Lung (tissue), 12 donors: Measurements from ENCODE around the gene CPNE1. TPM values are rescaled to one million over a fixed set of nuclear protein-coding genes. Genes with fewer than 3 reads are reported as not detected.

Experiments used
- ATAC-seq: fragments of 200-7000 bp; cut with Tn5 transposase; one replicate; pipeline ENCODE4 v1.9.1; 2020; ENCODE audit warnings: moderate number of reproducible peaks; ENCODE audit not compliant: insufficient read depth, low FRiP score
- DNase-seq, 3 donors: peaks; one replicate each; pipeline ENCODE4 v3.0.0-alpha.2; 2013 to 2017
- H3K27ac ChIP-seq, 2 donors: one replicate each; pipeline ENCODE4 v1.5.1; 2013; ENCODE audit warnings: mild to moderate bottlenecking in 2 of 2, moderate library complexity in 2 of 2, control low read depth in 1 of 2, inconsistent platforms in 1 of 2, low read depth in 1 of 2, low read length in 1 of 2
- H3K27me3 ChIP-seq, 3 donors: one replicate each; pipeline ENCODE4 v1.5.1; 2013; ENCODE audit warnings: low read length in 2 of 3; ENCODE audit not compliant: control insufficient read depth in 3 of 3, insufficient read depth in 3 of 3
- H3K36me3 ChIP-seq, 4 donors: one replicate each; pipeline ENCODE4 v1.5.1; 2013; ENCODE audit warnings: low read length in 4 of 4, mild to moderate bottlenecking in 1 of 4, moderate library complexity in 1 of 4; ENCODE audit not compliant: control insufficient read depth in 4 of 4, insufficient read depth in 4 of 4
- H3K4me1 ChIP-seq, 5 donors: one replicate each; pipeline ENCODE4 v1.5.1; 2013; ENCODE audit warnings: low read length in 5 of 5, mild to moderate bottlenecking in 2 of 5, moderate library complexity in 1 of 5; ENCODE audit not compliant: control insufficient read depth in 5 of 5, insufficient read depth in 5 of 5
- H3K4me3 ChIP-seq: one replicate; pipeline ENCODE4 v1.5.1; 2013; ENCODE audit warnings: mild to moderate bottlenecking, control low read depth, moderate library complexity
- H3K9ac ChIP-seq, 2 donors: one replicate each; pipeline ENCODE4 v1.5.1; 2013; ENCODE audit warnings: low read length in 2 of 2, control low read depth in 1 of 2; ENCODE audit not compliant: insufficient read depth in 1 of 2
- H3K9me3 ChIP-seq, 4 donors: one replicate each; pipeline ENCODE4 v1.5.1; 2013; ENCODE audit warnings: low read length in 3 of 4, mild to moderate bottlenecking in 1 of 4, moderate library complexity in 1 of 4; ENCODE audit not compliant: control insufficient read depth in 4 of 4, insufficient read depth in 3 of 4
- WGBS, 2 donors: extraction: QIAGEN DNeasy Blood & Tissue Kit; methylation state at CpG; one replicate each; pipeline ENCODE4 v1.1.7; 2013; 5-methylcytosine and 5-hydroxymethylcytosine counted together
- polyA plus RNA-seq, 2 donors: library from polyadenylated mRNA; stranded (reverse); fragments of 200-250 nt; gene quantifications; one replicate each; pipeline ENCODE4 v1.2.1, GENCODE V29; 2013
- total RNA-seq, 2 donors: library from RNA; depleted of rRNA in 1 of 2; stranded (reverse); fragments of >200 nt in 1 of 2; gene quantifications; one replicate each; pipeline ENCODE4 v1.2.1, GENCODE V29; 2014 to 2021
- TF ChIP-seq, protein P1 (sequence below): IDR thresholded peaks from 2 replicates; pipeline ENCODE4 v1.5.1; 2012; ENCODE audit warnings: mild to moderate bottlenecking; ENCODE audit errors: control extremely low read depth, extremely low read depth
- donor health status: control.
- donor health status: control.
- donor health status: Bipolar disorder and iron deficiency.
- donor health status: healthy.
- donor health status: DM: yes; HTN: yes; CAD: no.

Gene CPNE1
- total and polyA plus RNA-seq, 4 donors = 91.9 to 180 (median 140) TPM

DNA sequence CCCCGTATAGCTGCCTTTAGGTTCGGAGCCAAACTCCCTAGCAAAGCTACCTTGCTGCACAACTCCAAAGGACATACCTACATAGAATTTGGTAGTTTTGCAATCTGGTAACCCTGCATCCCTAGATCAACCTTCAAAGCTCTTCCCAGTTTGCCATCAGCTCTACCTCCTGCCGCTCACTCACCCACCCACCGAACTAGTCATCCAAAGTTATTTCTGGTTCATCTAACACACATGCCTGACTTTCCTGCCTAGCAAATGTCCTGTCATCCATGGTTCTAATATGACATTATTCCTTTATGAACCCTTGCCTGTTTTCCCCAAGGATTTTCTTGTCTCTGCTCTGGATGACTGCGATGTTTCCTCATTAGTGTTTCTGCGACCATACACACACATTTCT is 27.4 kb downstream of the CPNE1 start:
- no peak overlapping the region for H3K27ac ChIP-seq
- peaks cover 0 to 2% (median under 1%) of the 10 kb centered on the region in 4 donors for H3K36me3 ChIP-seq
- H3K9ac ChIP-seq = no peak overlapping the region
- H3K4me1 ChIP-seq = peaks cover 7 to 23% (median 15%) of the 10 kb centered on the region in 5 donors
- no peaks in the 10 kb centered on the region for H3K9me3 ChIP-seq
- no peak overlapping the region for H3K4me3 ChIP-seq
- TF ChIP-seq, protein P1, sequence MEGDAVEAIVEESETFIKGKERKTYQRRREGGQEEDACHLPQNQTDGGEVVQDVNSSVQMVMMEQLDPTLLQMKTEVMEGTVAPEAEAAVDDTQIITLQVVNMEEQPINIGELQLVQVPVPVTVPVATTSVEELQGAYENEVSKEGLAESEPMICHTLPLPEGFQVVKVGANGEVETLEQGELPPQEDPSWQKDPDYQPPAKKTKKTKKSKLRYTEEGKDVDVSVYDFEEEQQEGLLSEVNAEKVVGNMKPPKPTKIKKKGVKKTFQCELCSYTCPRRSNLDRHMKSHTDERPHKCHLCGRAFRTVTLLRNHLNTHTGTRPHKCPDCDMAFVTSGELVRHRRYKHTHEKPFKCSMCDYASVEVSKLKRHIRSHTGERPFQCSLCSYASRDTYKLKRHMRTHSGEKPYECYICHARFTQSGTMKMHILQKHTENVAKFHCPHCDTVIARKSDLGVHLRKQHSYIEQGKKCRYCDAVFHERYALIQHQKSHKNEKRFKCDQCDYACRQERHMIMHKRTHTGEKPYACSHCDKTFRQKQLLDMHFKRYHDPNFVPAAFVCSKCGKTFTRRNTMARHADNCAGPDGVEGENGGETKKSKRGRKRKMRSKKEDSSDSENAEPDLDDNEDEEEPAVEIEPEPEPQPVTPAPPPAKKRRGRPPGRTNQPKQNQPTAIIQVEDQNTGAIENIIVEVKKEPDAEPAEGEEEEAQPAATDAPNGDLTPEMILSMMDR = no peak
- ATAC-seq (no peak), DNase-seq (no peak)
- no peaks in the 10 kb centered on the region for H3K27me3 ChIP-seq
- 96 to 99% methylated on average over 6 of the region's 6 CpGs for WGBS, 2 donors

DNA sequence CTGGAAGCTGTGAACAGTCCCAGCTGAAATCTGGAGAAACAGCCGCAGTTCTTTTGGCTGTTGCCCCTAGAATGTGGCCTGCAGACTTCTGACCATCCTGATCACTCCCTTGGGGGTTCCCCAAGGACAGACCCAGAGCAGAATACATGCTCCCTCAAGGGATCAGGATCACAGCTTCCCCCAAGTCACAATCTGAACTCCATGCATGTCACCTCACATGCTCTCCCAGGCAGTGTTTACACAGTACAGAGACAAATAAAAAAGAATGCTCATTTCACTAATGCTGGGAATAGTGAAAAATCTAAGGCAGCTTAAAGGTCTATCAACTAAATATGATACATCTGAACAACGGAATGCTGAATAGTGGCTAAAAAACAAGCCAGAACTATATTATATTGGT is 28.6 kb downstream of the CPNE1 start:
- no peak overlapping the region for H3K27ac ChIP-seq
- WGBS, 2 donors = 78 to 90% methylated on average over 2 of the region's 2 CpGs
- DNase-seq (peak in 2 of 3 donors; percentile 25 to 40), ATAC-seq (no peak)
- no peaks in the 10 kb centered on the region for H3K9me3 ChIP-seq
- H3K4me1 ChIP-seq = peaks cover 7 to 23% (median 15%) of the 10 kb centered on the region in 5 donors
- TF ChIP-seq, protein P1 = no peak
- H3K4me3 ChIP-seq = no peak overlapping the region
- H3K36me3 ChIP-seq = peaks cover 6 to 12% (median 7%) of the 10 kb centered on the region in 4 donors
- no peak overlapping the region for H3K9ac ChIP-seq
- no peaks in the 10 kb centered on the region for H3K27me3 ChIP-seq

DNA sequence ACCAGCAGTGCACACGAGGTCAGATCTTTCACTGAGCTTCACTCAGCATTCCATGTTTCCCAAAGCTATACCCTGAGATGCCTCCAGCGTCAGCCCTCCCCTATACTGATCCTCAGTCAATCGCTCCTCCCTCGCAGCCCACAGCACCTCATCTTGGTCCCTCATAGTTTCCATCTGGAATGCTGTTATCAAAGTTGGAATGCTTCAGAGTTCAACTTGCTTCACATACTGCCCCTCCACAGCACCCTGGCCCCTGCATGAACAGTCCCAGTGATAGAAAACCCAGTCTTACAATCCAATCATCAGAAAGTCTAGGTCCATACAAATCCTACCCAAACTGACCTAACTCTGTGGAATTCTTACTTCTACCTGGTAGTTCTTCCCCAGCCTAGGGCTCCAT is 29.0 kb downstream of the CPNE1 start:
- Histone ChIP-seq H3K36me3 (peaks cover 10 to 17% (median 11%) of the 10 kb centered on the region in 4 donors), H3K27me3 (no peaks in the 10 kb centered on the region), H3K4me1 (peaks cover 7 to 23% (median 15%) of the 10 kb centered on the region in 5 donors), H3K4me3 (no peak overlapping the region), H3K9ac (no peak overlapping the region), H3K27ac (no peak overlapping the region), H3K9me3 (no peaks in the 10 kb centered on the region)
- peak; percentile 60 to 87 (median 85) for DNase-seq
- ATAC-seq = no peak
- TF ChIP-seq, protein P1 = no peak
- WGBS, 2 donors = 74 to 78% methylated on average over 4 of the region's 4 CpGs

DNA sequence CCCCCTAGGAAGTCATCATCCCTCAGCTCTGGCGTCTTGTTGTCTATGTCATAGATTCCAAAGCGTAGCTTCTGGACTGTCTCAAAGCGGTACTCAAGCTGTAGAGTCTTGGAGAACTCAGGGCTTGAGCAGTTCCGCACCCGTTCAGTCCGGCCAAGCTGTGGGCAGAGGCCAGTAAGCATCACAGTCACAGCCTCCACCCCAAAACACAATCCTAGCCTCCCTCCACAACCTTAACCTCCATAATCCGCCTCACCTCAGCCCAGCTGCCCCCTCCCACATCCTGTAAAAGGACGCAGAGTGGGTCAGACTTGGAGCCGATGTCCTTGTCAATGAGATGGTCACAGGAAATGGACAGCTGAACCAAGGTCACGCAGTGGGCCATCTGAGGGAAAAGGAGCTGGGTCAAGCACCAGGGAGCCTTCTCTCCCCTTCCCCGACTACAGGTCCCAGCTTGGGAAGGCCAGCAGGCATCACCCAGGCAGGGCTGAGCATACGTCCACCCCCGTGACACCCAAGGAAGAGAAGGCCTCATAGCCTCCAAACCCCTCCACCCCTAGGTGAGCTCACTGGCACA is 32.1 kb downstream of the CPNE1 start:
- Histone ChIP-seq H3K9me3 (no peaks in the 10 kb centered on the region), H3K4me1 (peaks cover 6 to 16% (median 10%) of the 10 kb centered on the region in 5 donors), H3K36me3 (peaks cover 18 to 36% (median 19%) of the 10 kb centered on the region in 4 donors), H3K4me3 (no peak overlapping the region), H3K27ac (no peak overlapping the region), H3K9ac (no peak overlapping the region), H3K27me3 (no peaks in the 10 kb centered on the region)
- WGBS, 2 donors = 95 to 96% methylated on average over 13 of the region's 13 CpGs
- no peak for DNase-seq
- ATAC-seq = no peak
- TF ChIP-seq, protein P1 = no peak
